ENCODE measurements around the gene NEAT1. TPM values are rescaled to one million over a fixed set of nuclear protein-coding genes. Genes with fewer than 3 reads are reported as not detected.
A peak's percentile ranks its signal among the peaks of the same experiment; 100 is the strongest.

The NEAT1 gene
- total and polyA plus RNA-seq, 2 of the 8 experiments (the other 6 are each of a cell fraction or from before 2014, with no cell fraction given), result 2.4 to 10.7 TPM

DNA sequence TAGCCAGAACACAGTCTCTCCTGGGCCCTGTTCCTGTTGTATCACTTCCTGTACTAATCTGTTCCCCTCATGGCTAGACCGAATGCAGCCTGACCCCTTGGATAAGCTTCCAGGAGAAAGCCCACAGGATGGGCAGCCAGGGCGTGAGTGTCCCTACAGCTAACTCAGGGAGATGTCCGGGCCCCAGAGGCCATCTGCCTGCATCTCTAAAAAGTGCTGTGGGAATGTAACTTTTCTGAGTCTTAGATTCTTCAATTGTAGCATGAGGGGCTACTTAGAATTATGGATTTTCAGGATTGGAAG, 68.5 kb downstream of the NEAT1 start:
- H2AFZ ChIP-seq (ENCODE audit: low read length), result no peak overlapping the region
- H2BK120ac ChIP-seq (replicated peaks; ENCODE audit: low read depth, low read length), result no peak overlapping the region
- H3K56ac ChIP-seq (replicated peaks; ENCODE audit: insufficient read length, low read depth, low read length), result no peak overlapping the region
- WGBS, 2 experiments (ENCODE audit: extremely low coverage in 1 of 2, insufficient coverage in 1 of 2, insufficient read length in 1 of 2, insufficient replicate concordance in 2 of 2, low coverage in 1 of 2, low lambda C conversion rate in 2 of 2, missing lambda C conversion rate in 1 of 2), result 91% methylated on average over 3 of the region's 3 CpGs; no CpG with 5 or more reads in 1 of the 2 experiments
- H2AK5ac ChIP-seq (ENCODE audit: low read depth, low read length), result 0 out of 2 replicates have a peak overlapping the region, but pooled peaks have one; percentile 26
- peak overlapping the region; percentile 90; the same call in 1 of the 2 replicates for H2BK15ac ChIP-seq (ENCODE audit: low read length)
- 0 out of 4 replicates have a peak, but pooled peaks cover 0 to 1% of the 10 kb centered on the region in 2 experiments for H3K79me2 ChIP-seq (ENCODE audit: control insufficient read depth in 1 of 2, insufficient read depth in 2 of 2, low read length in 2 of 2)
- H2BK5ac ChIP-seq (ENCODE audit: low read depth, low read length), result peak overlapping the region; percentile 91; the same call in 1 of the 2 replicates
- H3K14ac ChIP-seq (ENCODE audit: insufficient read length), result no peak overlapping the region
- no peak overlapping the region for H4K91ac ChIP-seq (replicated peaks; ENCODE audit: insufficient read length, low read length)
- no peak overlapping the region for H3K27ac ChIP-seq (ENCODE audit: low read depth, low read length)
- no peaks in the 10 kb centered on the region for H3K27me3 ChIP-seq (replicated peaks in 1 of 4; ENCODE audit: control insufficient read depth in 3 of 4, extremely low read depth in 1 of 4, insufficient read depth in 3 of 4, low read length in 3 of 4)
- no peak overlapping the region for H4K8ac ChIP-seq (ENCODE audit: extremely low read depth, insufficient read depth, low read length)
- H3K9me3 ChIP-seq (ENCODE audit: insufficient read depth in 2 of 2, low read depth in 1 of 2, low read length in 1 of 2), result no peaks in the 10 kb centered on the region
- peaks cover 41 to 63% (median 51%) of the 10 kb centered on the region in 4 experiments for H3K4me1 ChIP-seq (replicated peaks in 1 of 4; ENCODE audit: control insufficient read depth in 3 of 4, insufficient read depth in 4 of 4, low read length in 3 of 4)
- no peak for FAIRE-seq
- no peak overlapping the region; the same call in 1 of the 2 replicates for H2BK20ac ChIP-seq (ENCODE audit: low read length)
- no peak for DNase-seq (ENCODE audit: low read depth in 1 of 2, low spot score in 2 of 2)
- no peak overlapping the region for H3K4me3 ChIP-seq (ENCODE audit: extremely low read depth in 1 of 4, insufficient read depth in 2 of 4, low read depth in 3 of 4, low read length in 4 of 4)
- no peaks in the 10 kb centered on the region for H3K36me3 ChIP-seq (ENCODE audit: control insufficient read depth in 2 of 4, insufficient read depth in 4 of 4, low read length in 3 of 4)
- CTCF ChIA-PET (ENCODE audit: partially characterized antibody), result interaction anchor here (1.0 to 29.0 kb wide), 4 partner anchors 16 to 110 kb away, joined by 3 to 809 read pairs (median 104); no protein-coding TSS in a partner anchor
- H3K23ac ChIP-seq (ENCODE audit: insufficient read length), result no peak overlapping the region
- peak overlapping the region; percentile 77 for H2BK12ac ChIP-seq (ENCODE audit: low read depth, low read length)
- no peaks in the 10 kb centered on the region for H4K20me1 ChIP-seq (replicated peaks in 1 of 2; ENCODE audit: control insufficient read depth in 1 of 2, insufficient read depth in 2 of 2, low read length in 2 of 2)
- peak overlapping the region; percentile 66; the same call in 1 of the 2 replicates for H3K18ac ChIP-seq (ENCODE audit: extremely low read depth, low read length)
- H3K9ac ChIP-seq (replicated peaks in 1 of 4; ENCODE audit: extremely low read depth in 1 of 4, low read depth in 3 of 4, low read length in 3 of 4), result no peak overlapping the region
- POLR2A ChIA-PET (ENCODE audit: partially characterized antibody), result interaction anchor here (1.0 to 29.8 kb wide), 5 partner anchors 17 to 97 kb away, joined by 3 to 1569 read pairs (median 184); partner anchors contain the start of genes MALAT1 and NEAT1
- no peaks in the 10 kb centered on the region; the same call in 1 of the 2 replicates for H3K79me1 ChIP-seq (ENCODE audit: low read depth, low read length)
- no peak overlapping the region for H4K5ac ChIP-seq (ENCODE audit: insufficient read length, low read depth, low read length)
- no peaks in the 10 kb centered on the region; the same call in 1 of the 2 replicates for H3K23me2 ChIP-seq (ENCODE audit: low read depth, low read length)
- H3K4me2 ChIP-seq (ENCODE audit: insufficient read depth in 1 of 2, low read depth in 2 of 2, low read length in 2 of 2), result 0 out of 4 replicates have a peak overlapping the region, but pooled peaks of 1 of the 2 experiments have one; percentile 3
- no peak overlapping the region for H3K4ac ChIP-seq (replicated peaks; ENCODE audit: insufficient read length, low read depth, low read length)
- no peak for TF ChIP-seq TAF1 (IDR thresholded peaks at IDR 0.05; ENCODE audit: low read depth, low read length)
- no peak for TF ChIP-seq EP300 (IDR thresholded peaks at IDR 0.05; ENCODE audit: borderline replicate concordance in 1 of 2, low read depth in 2 of 2, low read length in 2 of 2)
- TF ChIP-seq SP2 (IDR thresholded peaks at IDR 0.05; ENCODE audit: low read length), result no peak
- no peak for TF ChIP-seq TCF12 (IDR thresholded peaks at IDR 0.05; ENCODE audit: low read depth, low read length)
- TF ChIP-seq POLR2AphosphoS5 (IDR thresholded peaks at IDR 0.05; ENCODE audit: low read depth, low read length), result no peak
- TF ChIP-seq FOSL1 (IDR thresholded peaks at IDR 0.05; ENCODE audit: insufficient read depth, low read depth, low read length), result no peak
- no peak for TF ChIP-seq SAP30 (IDR thresholded peaks at IDR 0.05; ENCODE audit: insufficient read depth, insufficient replicate concordance, low read length)
- no peak for TF ChIP-seq GABPA (IDR thresholded peaks at IDR 0.05; ENCODE audit: borderline replicate concordance, insufficient read depth, low read length)
- no peak for TF ChIP-seq POU5F1 (IDR thresholded peaks at IDR 0.05; ENCODE audit: low read depth, low read length)
- no peak for TF ChIP-seq CREB1 (IDR thresholded peaks at IDR 0.05)
- no peak for TF ChIP-seq KDM5A (IDR thresholded peaks at IDR 0.05; ENCODE audit: low read length)
- no peak for TF ChIP-seq SIRT6 (IDR thresholded peaks at IDR 0.05; ENCODE audit: low read length)
- TF ChIP-seq RAD21 (IDR thresholded peaks at IDR 0.05 in 1 of 2, conservative IDR thresholded peaks at IDR 0.05 in 1 of 2; ENCODE audit: low read depth in 2 of 2, low read length in 2 of 2), result no peak
- TF ChIP-seq CTBP2 (IDR thresholded peaks at IDR 0.05; ENCODE audit: borderline replicate concordance, insufficient read depth, insufficient read length, low read length), result no peak

Data from H1 (cell line).